Activated CD8-positive, alpha-beta memory T cell treated with anti-CD3 and anti-CD28 coated beads for 1 hour (primary cell): ENCODE results near the gene MAP2K3.
"Not testable (repeated sequence)": the region's sequence is repeated elsewhere in the genome, so short reads cannot be mapped to it uniquely, and the experiment has no call there.

Experiments
- DNase-seq, 2 donors: peaks; one replicate each; pipeline ENCODE4 v3.0.0-alpha.2; 2020; ENCODE audit warnings: low read depth in 1 of 2; ENCODE audit errors: extremely low read depth in 1 of 2

The MAP2K3 gene

DNA sequence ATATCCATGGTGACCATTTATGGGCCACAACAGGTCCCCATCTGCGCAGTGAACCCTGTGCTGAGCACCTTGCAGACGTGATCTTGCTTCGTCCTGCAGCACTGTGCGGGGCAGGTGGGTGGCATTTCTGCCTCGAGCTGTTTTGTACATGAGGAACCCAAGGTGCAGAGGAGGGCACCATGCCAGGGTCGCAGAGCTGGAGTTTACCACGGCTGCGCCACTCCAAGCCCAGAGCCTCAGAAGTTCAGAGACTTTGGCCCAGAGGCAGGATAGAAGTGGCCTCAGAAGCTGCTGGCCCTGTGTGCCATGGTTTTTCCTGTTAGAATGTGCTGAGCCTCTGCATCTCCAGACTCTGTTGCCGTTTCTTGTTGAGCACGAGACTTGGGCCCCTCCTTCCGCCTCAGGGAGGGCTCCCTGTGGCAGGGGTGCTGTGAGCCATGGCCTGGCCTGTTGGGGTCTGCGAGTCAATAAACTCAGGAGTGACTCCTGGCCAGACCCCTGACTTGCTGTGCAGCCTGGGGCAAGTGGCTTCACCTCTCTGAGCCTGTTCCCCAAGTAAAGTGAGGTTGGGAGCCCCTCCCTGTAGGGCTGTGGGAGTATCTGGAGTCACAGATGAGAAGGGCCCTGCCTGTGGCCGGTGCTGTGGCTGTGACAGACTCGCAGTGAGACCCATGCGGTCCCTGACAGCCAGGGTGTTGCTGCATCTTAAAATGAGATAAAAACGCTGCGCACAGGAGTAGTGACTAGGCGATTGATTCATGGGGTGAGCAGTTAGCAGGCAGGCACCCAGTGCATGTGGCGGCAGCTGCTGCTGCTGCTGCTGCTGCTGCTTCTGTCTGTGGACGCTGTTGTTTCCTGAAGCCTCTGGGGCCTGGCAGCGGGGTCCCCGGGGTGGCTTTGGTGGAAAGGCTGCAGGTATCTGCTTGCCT lies 11.8 kb downstream of the MAP2K3 start:
- no peak for DNase-seq

DNA sequence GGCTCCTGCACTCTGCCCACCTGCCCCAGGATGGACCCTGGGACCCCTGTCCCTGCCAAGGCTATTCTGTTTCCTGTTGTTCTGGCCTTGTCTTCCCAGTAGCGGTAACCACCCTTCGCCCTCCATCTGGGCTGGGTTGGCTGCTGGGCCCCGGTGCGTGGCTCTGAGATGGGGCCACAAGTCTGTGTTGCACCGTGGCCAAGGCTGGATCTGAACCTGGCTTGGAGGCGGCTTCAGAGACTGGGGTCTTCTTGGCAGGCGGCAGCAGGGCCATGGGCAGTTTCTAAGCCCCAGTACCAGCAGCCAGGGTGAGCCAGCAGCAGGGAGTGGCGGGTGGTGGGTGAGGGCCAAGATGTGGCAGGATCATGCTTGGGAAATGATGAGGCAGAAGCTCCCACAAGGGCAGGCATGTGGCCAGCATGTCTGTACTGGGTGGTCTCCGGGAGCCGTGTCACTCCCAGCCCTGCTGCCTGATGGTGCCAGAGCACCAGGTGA lies 12.6 kb downstream of the MAP2K3 start:
- DNase-seq = no peak

GRCh38 chr17:21297597-21297996 lies 13.1 kb downstream of the MAP2K3 start:
- no peak for DNase-seq

- DNase-seq = no peak
Observed at GRCh38 chr17:21298056-21298982, 13.8 kb downstream of the MAP2K3 start.

- DNase-seq = no peak
Observed at GRCh38 chr17:21298983-21299519, 14.5 kb downstream of the MAP2K3 start.

GRCh38 chr17:21299981-21300600 lies 15.6 kb downstream of the MAP2K3 start:
- no peak for DNase-seq

DNA sequence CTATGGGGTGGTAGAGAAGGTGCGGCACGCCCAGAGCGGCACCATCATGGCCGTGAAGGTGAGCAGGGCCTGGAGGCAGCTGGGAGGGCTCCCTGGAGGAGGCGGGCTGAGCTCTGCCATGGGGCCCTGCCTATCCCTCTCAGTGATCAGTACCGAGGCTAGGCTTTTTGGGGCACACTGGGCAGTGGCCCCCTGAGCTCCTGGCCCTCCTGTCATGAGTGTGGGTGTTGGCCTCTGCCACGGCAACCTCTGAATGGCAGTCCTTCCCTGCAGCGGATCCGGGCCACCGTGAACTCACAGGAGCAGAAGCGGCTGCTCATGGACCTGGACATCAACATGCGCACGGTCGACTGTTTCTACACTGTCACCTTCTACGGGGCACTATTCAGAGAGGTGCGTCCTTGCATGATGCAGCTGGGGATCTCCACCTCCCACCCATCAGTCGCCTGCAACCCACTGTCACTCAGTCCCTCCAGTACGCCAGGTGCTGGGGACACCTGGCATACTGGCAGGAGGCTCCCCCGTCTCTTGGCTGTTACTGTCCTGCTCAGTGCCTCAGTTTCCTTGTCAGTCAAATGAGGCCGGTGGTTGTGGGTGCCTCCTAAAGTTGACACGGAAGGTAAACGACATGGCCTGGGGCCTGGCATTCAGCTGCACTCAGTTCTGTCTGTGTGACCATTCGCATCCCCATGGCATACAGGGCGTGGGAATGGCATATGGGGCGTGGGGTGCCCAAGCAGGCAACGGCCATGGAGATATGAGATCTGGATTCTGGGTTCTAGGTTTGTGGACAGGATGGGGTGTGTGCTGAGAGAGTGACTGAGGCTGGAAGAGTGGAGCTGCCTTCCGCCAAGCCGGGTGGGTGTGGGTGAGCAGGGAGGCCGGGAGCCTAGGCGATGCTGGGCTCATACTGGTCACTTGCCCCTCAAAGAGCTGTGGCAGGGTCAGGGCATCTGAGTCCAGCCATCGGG lies 16.4 kb downstream of the MAP2K3 start:
- DNase-seq = no peak

DNA sequence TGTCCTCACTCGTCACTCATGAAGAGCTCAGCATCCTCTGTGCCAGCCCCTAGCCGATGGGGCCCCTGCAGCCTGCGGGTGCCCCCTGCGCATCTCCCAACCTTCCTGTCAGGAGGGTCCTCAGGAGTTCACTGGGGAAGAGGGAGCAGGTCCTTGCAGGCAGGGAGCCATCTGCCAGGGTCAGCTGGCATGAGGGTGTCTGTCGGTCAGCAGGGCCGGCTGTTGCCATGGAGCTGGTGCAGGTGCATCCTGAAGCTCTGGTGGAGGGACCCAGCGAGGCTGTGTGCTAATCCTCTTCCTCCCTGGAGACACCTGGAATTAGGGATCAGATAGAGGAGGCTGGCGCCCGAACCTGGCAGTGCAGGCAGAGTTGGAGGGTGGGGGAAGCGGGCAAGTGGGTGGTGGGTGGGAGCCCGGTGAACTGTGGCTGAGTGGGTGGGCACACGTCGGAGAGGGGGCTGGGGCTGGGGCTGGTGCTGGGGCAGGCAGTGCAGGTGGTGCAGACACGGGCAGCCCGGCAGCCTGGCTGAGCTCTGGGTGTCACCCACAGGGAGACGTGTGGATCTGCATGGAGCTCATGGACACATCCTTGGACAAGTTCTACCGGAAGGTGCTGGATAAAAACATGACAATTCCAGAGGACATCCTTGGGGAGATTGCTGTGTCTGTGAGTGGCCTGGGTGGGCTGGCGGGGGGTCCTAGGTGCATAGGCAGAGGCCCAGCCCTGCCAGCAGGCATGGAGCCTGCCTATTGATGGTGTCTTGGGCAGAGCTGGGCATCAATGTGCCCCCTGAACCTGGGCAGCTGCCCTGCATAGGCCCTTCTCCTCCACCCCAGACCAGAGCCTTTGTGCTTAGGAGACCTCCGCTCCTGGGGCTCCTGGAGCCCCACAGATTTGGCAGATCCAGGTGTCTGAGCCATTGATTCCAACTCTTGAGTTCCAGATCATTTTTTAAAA lies 17.4 kb downstream of the MAP2K3 start:
- DNase-seq = no peak

GRCh38 chr17:21302711-21303425 lies 18.4 kb downstream of the MAP2K3 start:
- no peak for DNase-seq

- DNase-seq = no peak
Observed at GRCh38 chr17:21303441-21304065, 19.0 kb downstream of the MAP2K3 start.

- no peak for DNase-seq
Observed at GRCh38 chr17:21304091-21304490, 19.6 kb downstream of the MAP2K3 start.

GRCh38 chr17:21304551-21305151 lies 20.1 kb downstream of the MAP2K3 start:
- DNase-seq = not testable (repeated sequence)

DNA sequence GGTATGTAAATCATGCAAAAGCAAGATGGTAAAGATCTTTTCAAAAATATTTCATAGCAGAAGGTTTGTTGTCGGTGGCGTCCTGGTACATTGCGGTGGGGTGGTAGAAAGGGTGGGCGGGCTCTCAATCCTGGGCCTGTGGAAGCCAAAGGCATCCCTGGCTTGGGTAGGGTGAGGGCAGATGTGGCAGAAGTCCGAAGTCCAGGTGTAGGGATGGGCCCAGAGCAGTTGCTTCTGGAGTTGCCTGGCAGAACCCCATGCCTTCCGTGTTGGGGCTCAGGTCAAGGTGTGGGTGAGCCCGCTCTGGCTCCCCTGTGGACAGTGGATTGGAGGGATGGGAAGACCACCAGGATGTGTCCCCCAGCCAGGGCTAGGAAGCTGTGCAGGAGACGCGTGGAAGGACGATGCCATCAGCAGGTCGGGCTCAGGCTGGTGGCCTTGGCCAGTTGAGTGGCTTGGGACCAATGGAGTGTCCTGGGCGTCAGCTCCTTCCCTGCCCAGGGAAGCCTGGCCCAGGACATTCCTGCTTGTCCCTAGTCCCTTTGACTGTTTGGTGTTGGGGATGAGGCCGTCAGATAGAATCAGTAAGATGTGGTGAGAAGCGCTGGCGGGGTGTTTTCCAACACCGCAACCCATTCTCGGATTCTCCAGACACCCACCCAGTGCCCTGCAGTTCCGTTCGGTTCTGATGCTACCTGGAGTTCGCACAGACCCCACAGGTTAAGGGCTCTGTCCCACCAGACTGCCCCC lies 21.1 kb downstream of the MAP2K3 start:
- not testable (repeated sequence) for DNase-seq

- DNase-seq = not testable (repeated sequence)
Observed at GRCh38 chr17:21306611-21307272, 22.2 kb downstream of the MAP2K3 start.

- not testable (repeated sequence) for DNase-seq
Observed at GRCh38 chr17:21307273-21307625, 22.7 kb downstream of the MAP2K3 start.

GRCh38 chr17:21308931-21309381 lies 24.4 kb downstream of the MAP2K3 start:
- DNase-seq = not testable (repeated sequence)
